HCT116 (cell line): ENCODE measurements around the gene LHX2.

ENCODE experiments used
- CEBPB ChIP-seq: IDR thresholded peaks from 2 replicates; pipeline ENCODE4 v1.6.1; 2012; ENCODE audit warnings: low read depth
- CTCF ChIP-seq, 3 experiments: fragments of 200-600 bp in 1 of 3; sonication (generic) in 1 of 3; IDR thresholded peaks in 2 of 3; conservative IDR thresholded peaks in 1 of 3; 2 replicates each; pipeline ENCODE4 v1.5.1; 2012 to 2017; ENCODE audit warnings: low read depth in 2 of 3, low read length in 2 of 3, antibody characterized with exemption in 1 of 3, borderline replicate concordance in 1 of 3, control low read depth in 1 of 3, mild to moderate bottlenecking in 1 of 3, mixed read lengths in 1 of 3, mixed run types in 1 of 3, moderate library complexity in 1 of 3; ENCODE audit not compliant: insufficient read depth in 1 of 3
- EGR1 ChIP-seq: IDR thresholded peaks from 2 replicates; pipeline ENCODE4 v1.6.1; 2012; ENCODE audit warnings: low read depth
- EZH2 ChIP-seq: fragments of 200-600 bp; sonication (generic); IDR thresholded peaks from 2 replicates; pipeline ENCODE4 v1.6.1; 2017; ENCODE audit warnings: antibody characterized with exemption, mixed run types
- POLR2A ChIP-seq: IDR thresholded peaks from 2 replicates; pipeline ENCODE4 v1.7.0; 2011; ENCODE audit warnings: borderline replicate concordance; ENCODE audit not compliant: insufficient read depth, insufficient read length; ENCODE audit errors: extremely low read depth
- SIN3A ChIP-seq: IDR thresholded peaks from 2 replicates; pipeline ENCODE4 v1.6.1; 2012; ENCODE audit warnings: low read depth
- SRF ChIP-seq: IDR thresholded peaks from 2 replicates; pipeline ENCODE4 v1.6.1; 2012; ENCODE audit warnings: low read depth
- YY1 ChIP-seq: IDR thresholded peaks from 2 replicates; pipeline ENCODE4 v1.6.1; 2011; ENCODE audit warnings: low read length, low read depth, moderate library complexity, mild to moderate bottlenecking; ENCODE audit not compliant: insufficient replicate concordance; ENCODE audit errors: extremely low read depth
- ZFX ChIP-seq: fragments of 450-650 bp; IDR thresholded peaks from 2 replicates; pipeline ENCODE4 v1.6.1; 2017
- TF ChIP-seq, protein P1 (sequence below): IDR thresholded peaks from 2 replicates; pipeline ENCODE4 v1.6.1; 2012; ENCODE audit warnings: low read depth

GRCh38 chr9:124040935-124041816, 29.6 kb downstream of the LHX2 start:
- no peak for TF ChIP-seq SRF
- TF ChIP-seq EGR1: no peak
- TF ChIP-seq CTCF (IDR thresholded peaks at IDR 0.05 in 2 of 3, conservative IDR thresholded peaks at IDR 0.05 in 1 of 3; ENCODE audit: borderline replicate concordance in 1 of 3, insufficient read depth in 1 of 3, low read depth in 2 of 3, low read length in 2 of 3): peak; percentile 48 to 93 (median 92); a peak in 5 of 6 replicates
- no peak for TF ChIP-seq SIN3A
- no peak for TF ChIP-seq POLR2A
- TF ChIP-seq YY1: peak; percentile 40
- TF ChIP-seq, protein P1, sequence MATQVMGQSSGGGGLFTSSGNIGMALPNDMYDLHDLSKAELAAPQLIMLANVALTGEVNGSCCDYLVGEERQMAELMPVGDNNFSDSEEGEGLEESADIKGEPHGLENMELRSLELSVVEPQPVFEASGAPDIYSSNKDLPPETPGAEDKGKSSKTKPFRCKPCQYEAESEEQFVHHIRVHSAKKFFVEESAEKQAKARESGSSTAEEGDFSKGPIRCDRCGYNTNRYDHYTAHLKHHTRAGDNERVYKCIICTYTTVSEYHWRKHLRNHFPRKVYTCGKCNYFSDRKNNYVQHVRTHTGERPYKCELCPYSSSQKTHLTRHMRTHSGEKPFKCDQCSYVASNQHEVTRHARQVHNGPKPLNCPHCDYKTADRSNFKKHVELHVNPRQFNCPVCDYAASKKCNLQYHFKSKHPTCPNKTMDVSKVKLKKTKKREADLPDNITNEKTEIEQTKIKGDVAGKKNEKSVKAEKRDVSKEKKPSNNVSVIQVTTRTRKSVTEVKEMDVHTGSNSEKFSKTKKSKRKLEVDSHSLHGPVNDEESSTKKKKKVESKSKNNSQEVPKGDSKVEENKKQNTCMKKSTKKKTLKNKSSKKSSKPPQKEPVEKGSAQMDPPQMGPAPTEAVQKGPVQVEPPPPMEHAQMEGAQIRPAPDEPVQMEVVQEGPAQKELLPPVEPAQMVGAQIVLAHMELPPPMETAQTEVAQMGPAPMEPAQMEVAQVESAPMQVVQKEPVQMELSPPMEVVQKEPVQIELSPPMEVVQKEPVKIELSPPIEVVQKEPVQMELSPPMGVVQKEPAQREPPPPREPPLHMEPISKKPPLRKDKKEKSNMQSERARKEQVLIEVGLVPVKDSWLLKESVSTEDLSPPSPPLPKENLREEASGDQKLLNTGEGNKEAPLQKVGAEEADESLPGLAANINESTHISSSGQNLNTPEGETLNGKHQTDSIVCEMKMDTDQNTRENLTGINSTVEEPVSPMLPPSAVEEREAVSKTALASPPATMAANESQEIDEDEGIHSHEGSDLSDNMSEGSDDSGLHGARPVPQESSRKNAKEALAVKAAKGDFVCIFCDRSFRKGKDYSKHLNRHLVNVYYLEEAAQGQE: no peak
- no peak for TF ChIP-seq ZFX
- no peak for TF ChIP-seq EZH2
- TF ChIP-seq CEBPB: no peak
